HG02588 (cell line): ENCODE measurements around the gene FAM117B.
"Not testable (repeated sequence)": the region's sequence is repeated elsewhere in the genome, so short reads cannot be mapped to it uniquely, and the experiment has no call there.

ENCODE experiments used
- ATAC-seq: cut with Tn5 transposase; IDR thresholded peaks from one replicate; pipeline ENCODE4 v1.9.1; 2021; ENCODE audit warnings: mild to moderate bottlenecking, moderate library complexity; ENCODE audit not compliant: unreplicated experiment

The FAM117B gene

GRCh38 chr2:202757339-202757738, 122.6 kb downstream of the FAM117B start:
- no peak for ATAC-seq

- no peak for ATAC-seq
Measured at GRCh38 chr2:202758128-202758527, 123.4 kb downstream of the FAM117B start.

GRCh38 chr2:202758604-202759003, 123.8 kb downstream of the FAM117B start:
- ATAC-seq = no peak

GRCh38 chr2:202760848-202761247, 126.1 kb downstream of the FAM117B start:
- ATAC-seq = no peak

- no peak for ATAC-seq
Measured at GRCh38 chr2:202762556-202762955, 127.8 kb downstream of the FAM117B start.

- ATAC-seq = no peak
Measured at GRCh38 chr2:202763916-202764315, 129.1 kb downstream of the FAM117B start.

- no peak for ATAC-seq
Measured at GRCh38 chr2:202764991-202765390, 130.2 kb downstream of the FAM117B start.

- no peak for ATAC-seq
Measured at GRCh38 chr2:202765436-202765835, 130.7 kb downstream of the FAM117B start.

GRCh38 chr2:202768273-202768672, 133.5 kb downstream of the FAM117B start:
- ATAC-seq = no peak

GRCh38 chr2:202769201-202769600, 134.4 kb downstream of the FAM117B start:
- ATAC-seq = no peak

GRCh38 chr2:202771336-202771735, 136.6 kb downstream of the FAM117B start:
- ATAC-seq = no peak

- no peak for ATAC-seq
Measured at GRCh38 chr2:202771741-202772460, 137.1 kb downstream of the FAM117B start.

- no peak for ATAC-seq
Measured at GRCh38 chr2:202773301-202773973, 138.7 kb downstream of the FAM117B start.

- no peak for ATAC-seq
Measured at GRCh38 chr2:202774104-202774503, 139.3 kb downstream of the FAM117B start.

- no peak for ATAC-seq
Measured at GRCh38 chr2:202778217-202778616, 143.4 kb downstream of the FAM117B start.

- peak; percentile 87 for ATAC-seq
Measured at GRCh38 chr2:202780514-202781021, 145.8 kb downstream of the FAM117B start.

- no peak for ATAC-seq
Measured at GRCh38 chr2:202782940-202783558, 148.3 kb downstream of the FAM117B start.

GRCh38 chr2:202786842-202787241, 152.1 kb downstream of the FAM117B start:
- no peak for ATAC-seq

- no peak for ATAC-seq
Measured at GRCh38 chr2:202790676-202791075, 155.9 kb downstream of the FAM117B start.

GRCh38 chr2:202797944-202798343, 163.2 kb downstream of the FAM117B start:
- ATAC-seq = no peak

GRCh38 chr2:202805911-202806310, 171.1 kb downstream of the FAM117B start:
- ATAC-seq = not testable (repeated sequence)
